ENCODE results near the gene TIAM1.
A peak's percentile ranks its signal among the peaks of the same experiment; 100 is the strongest.

Gene TIAM1

GRCh38 chr21:31185663-31186062 is 158.4 kb downstream of the TIAM1 start:
- Histone ChIP-seq H3K27me3 (ENCODE audit: control insufficient read depth, insufficient read depth, low read length) (no peaks in the 10 kb centered on the region), H3K4me1 (ENCODE audit: control insufficient read depth, insufficient read depth, low read length) (no peaks in the 10 kb centered on the region), H3K36me3 (ENCODE audit: control insufficient read depth, insufficient read depth, low read length) (no peaks in the 10 kb centered on the region), H3K9ac (ENCODE audit: low read length) (no peak overlapping the region), H3K9me3 (ENCODE audit: control insufficient read depth, low read length) (no peaks in the 10 kb centered on the region), H3K4me3 (ENCODE audit: low read length) (no peak overlapping the region)

GRCh38 chr21:31184876-31185275 is 159.2 kb downstream of the TIAM1 start:
- Histone ChIP-seq H3K9ac (ENCODE audit: low read length) (no peak overlapping the region), H3K27me3 (ENCODE audit: control insufficient read depth, insufficient read depth, low read length) (no peaks in the 10 kb centered on the region), H3K36me3 (ENCODE audit: control insufficient read depth, insufficient read depth, low read length) (no peaks in the 10 kb centered on the region)

GRCh38 chr21:31184459-31184858 is 159.6 kb downstream of the TIAM1 start:
- Histone ChIP-seq H3K27me3 (ENCODE audit: control insufficient read depth, insufficient read depth, low read length) (no peaks in the 10 kb centered on the region), H3K4me1 (ENCODE audit: control insufficient read depth, insufficient read depth, low read length) (no peaks in the 10 kb centered on the region), H3K9ac (ENCODE audit: low read length) (no peak overlapping the region), H3K9me3 (ENCODE audit: control insufficient read depth, low read length) (no peaks in the 10 kb centered on the region), H3K36me3 (ENCODE audit: control insufficient read depth, insufficient read depth, low read length) (no peaks in the 10 kb centered on the region), H3K4me3 (ENCODE audit: low read length) (no peak overlapping the region)

More at GRCh38 chr21:31184876-31185275, 159.2 kb downstream of the TIAM1 start:
- Histone ChIP-seq H3K4me1 (ENCODE audit: control insufficient read depth, insufficient read depth, low read length) (no peaks in the 10 kb centered on the region), H3K4me3 (ENCODE audit: low read length) (no peak overlapping the region), H3K9me3 (ENCODE audit: control insufficient read depth, low read length) (no peaks in the 10 kb centered on the region)

GRCh38 chr21:31182231-31183140 is 161.6 kb downstream of the TIAM1 start:
- H3K9me3 ChIP-seq (ENCODE audit: control insufficient read depth, low read length): no peaks in the 10 kb centered on the region

GRCh38 chr21:31181082-31181750 is 162.8 kb downstream of the TIAM1 start:
- H3K9me3 ChIP-seq (ENCODE audit: control insufficient read depth, low read length): no peaks in the 10 kb centered on the region
- no peaks in the 10 kb centered on the region for H3K4me1 ChIP-seq (ENCODE audit: control insufficient read depth, insufficient read depth, low read length)
- H3K4me3 ChIP-seq (ENCODE audit: low read length): no peak overlapping the region
- H3K36me3 ChIP-seq (ENCODE audit: control insufficient read depth, insufficient read depth, low read length): no peaks in the 10 kb centered on the region
- H3K27me3 ChIP-seq (ENCODE audit: control insufficient read depth, insufficient read depth, low read length): no peaks in the 10 kb centered on the region
- H3K9ac ChIP-seq (ENCODE audit: low read length): no peak overlapping the region

More at GRCh38 chr21:31182231-31183140, 161.6 kb downstream of the TIAM1 start:
- H3K9ac ChIP-seq (ENCODE audit: low read length): no peak overlapping the region
- no peak overlapping the region for H3K4me3 ChIP-seq (ENCODE audit: low read length)
- no peaks in the 10 kb centered on the region for H3K36me3 ChIP-seq (ENCODE audit: control insufficient read depth, insufficient read depth, low read length)
- H3K4me1 ChIP-seq (ENCODE audit: control insufficient read depth, insufficient read depth, low read length): no peaks in the 10 kb centered on the region
- H3K27me3 ChIP-seq (ENCODE audit: control insufficient read depth, insufficient read depth, low read length): no peaks in the 10 kb centered on the region

- no peak overlapping the region for H3K9ac ChIP-seq (ENCODE audit: low read length)
- H3K9me3 ChIP-seq (ENCODE audit: control insufficient read depth, low read length): no peaks in the 10 kb centered on the region
- no peaks in the 10 kb centered on the region for H3K36me3 ChIP-seq (ENCODE audit: control insufficient read depth, insufficient read depth, low read length)
- H3K27me3 ChIP-seq (ENCODE audit: control insufficient read depth, insufficient read depth, low read length): no peaks in the 10 kb centered on the region
- no peaks in the 10 kb centered on the region for H3K4me1 ChIP-seq (ENCODE audit: control insufficient read depth, insufficient read depth, low read length)
- no peak overlapping the region for H3K4me3 ChIP-seq (ENCODE audit: low read length)
Measured at GRCh38 chr21:31180256-31181081, 163.6 kb downstream of the TIAM1 start.

- no peaks in the 10 kb centered on the region for H3K9me3 ChIP-seq (ENCODE audit: control insufficient read depth, low read length)
- no peaks in the 10 kb centered on the region for H3K36me3 ChIP-seq (ENCODE audit: control insufficient read depth, insufficient read depth, low read length)
- H3K4me1 ChIP-seq (ENCODE audit: control insufficient read depth, insufficient read depth, low read length): peaks cover 7% of the 10 kb centered on the region
- H3K27me3 ChIP-seq (ENCODE audit: control insufficient read depth, insufficient read depth, low read length): no peaks in the 10 kb centered on the region
- H3K4me3 ChIP-seq (ENCODE audit: low read length): no peak overlapping the region
- no peak overlapping the region for H3K9ac ChIP-seq (ENCODE audit: low read length)
Measured at GRCh38 chr21:31176725-31177124, 167.3 kb downstream of the TIAM1 start.

GRCh38 chr21:31176080-31176551 is 167.9 kb downstream of the TIAM1 start:
- no peak overlapping the region for H3K4me3 ChIP-seq (ENCODE audit: low read length)
- no peaks in the 10 kb centered on the region for H3K27me3 ChIP-seq (ENCODE audit: control insufficient read depth, insufficient read depth, low read length)
- H3K36me3 ChIP-seq (ENCODE audit: control insufficient read depth, insufficient read depth, low read length): no peaks in the 10 kb centered on the region
- H3K9me3 ChIP-seq (ENCODE audit: control insufficient read depth, low read length): no peaks in the 10 kb centered on the region
- peaks cover 7% of the 10 kb centered on the region for H3K4me1 ChIP-seq (ENCODE audit: control insufficient read depth, insufficient read depth, low read length)
- no peak overlapping the region for H3K9ac ChIP-seq (ENCODE audit: low read length)

- H3K4me3 ChIP-seq (ENCODE audit: low read length): no peak overlapping the region
- peak overlapping the region; percentile 15 for H3K9ac ChIP-seq (ENCODE audit: low read length)
- H3K36me3 ChIP-seq (ENCODE audit: control insufficient read depth, insufficient read depth, low read length): no peaks in the 10 kb centered on the region
- H3K9me3 ChIP-seq (ENCODE audit: control insufficient read depth, low read length): no peaks in the 10 kb centered on the region
- peaks cover 7% of the 10 kb centered on the region for H3K4me1 ChIP-seq (ENCODE audit: control insufficient read depth, insufficient read depth, low read length)
- no peaks in the 10 kb centered on the region for H3K27me3 ChIP-seq (ENCODE audit: control insufficient read depth, insufficient read depth, low read length)
Measured at GRCh38 chr21:31173881-31174555, 170.0 kb downstream of the TIAM1 start.

GRCh38 chr21:31172328-31172727 is 171.7 kb downstream of the TIAM1 start:
- Histone ChIP-seq H3K4me1 (ENCODE audit: control insufficient read depth, insufficient read depth, low read length) (peaks cover 7% of the 10 kb centered on the region), H3K36me3 (ENCODE audit: control insufficient read depth, insufficient read depth, low read length) (no peaks in the 10 kb centered on the region), H3K4me3 (ENCODE audit: low read length) (no peak overlapping the region), H3K27me3 (ENCODE audit: control insufficient read depth, insufficient read depth, low read length) (no peaks in the 10 kb centered on the region), H3K9ac (ENCODE audit: low read length) (no peak overlapping the region), H3K9me3 (ENCODE audit: control insufficient read depth, low read length) (no peaks in the 10 kb centered on the region)

Measured in mucosa of stomach (tissue), 1 donor.